Bronchial epithelial cell (primary cell): Measurements from ENCODE around the gene STAG3. TPM values are rescaled to one million over a fixed set of nuclear protein-coding genes. Genes with fewer than 3 reads are reported as not detected.
A peak's percentile ranks its signal among the peaks of the same experiment; 100 is the strongest.
"Not testable (repeated sequence)": the region's sequence is repeated elsewhere in the genome, so short reads cannot be mapped to it uniquely, and the experiment has no call there.

Experiments used
- DNase-seq: peaks from one replicate; pipeline ENCODE4 v3.0.0-alpha.2; 2010; ENCODE audit warnings: low read depth
- FAIRE-seq: peaks from 2 replicates; lab custom pipeline; 2011; peaks lifted over from hg19 to GRCh38; lab: Jason Lieb, UNC
- H3K27me3 ChIP-seq: 2 replicates; pipeline ENCODE4 v1.5.1; 2011; ENCODE audit warnings: low read length; ENCODE audit not compliant: control insufficient read depth, insufficient read depth
- H3K36me3 ChIP-seq: 2 replicates; pipeline ENCODE4 v1.5.1; 2011; ENCODE audit warnings: low read length; ENCODE audit not compliant: control insufficient read depth, insufficient read depth
- H3K4me3 ChIP-seq: 2 replicates; pipeline ENCODE4 v1.5.1; 2011; ENCODE audit warnings: mild to moderate bottlenecking, low read depth, low read length, control low read depth
- CTCF ChIP-seq: IDR thresholded peaks from 2 replicates; pipeline ENCODE4 v1.5.1; 2011; ENCODE audit warnings: mild to moderate bottlenecking, moderate library complexity, low read length, control low read depth, inconsistent platforms; ENCODE audit not compliant: insufficient read depth, severe bottlenecking
- total RNA-seq: library from RNA; depleted of rRNA; stranded (reverse); fragments of >200 nt; gene quantifications from 2 replicates; pipeline ENCODE4 v1.2.1, GENCODE V29; 2014

Gene STAG3
- under 0.01 and 0.13 TPM in 2 replicates for total RNA-seq

GRCh38 chr7:100177045-100178001 lies at the start of gene STAG3, which contains the start of gene GPC2:
Gene STAG3, plus strand, starts transcription at chr7:100177918. Its CDS starts 2,639 bp downstream, at chr7:100180557.
Gene GPC2, minus strand, starts transcription at chr7:100177381. Its CDS starts 182 bp downstream, at chr7:100177199.
- H3K36me3 ChIP-seq: no peaks in the 10 kb centered on the region
- H3K4me3 ChIP-seq: peak within 1 kb of the TSS; percentile 51
- no peak for TF ChIP-seq CTCF
- FAIRE-seq (no peak), DNase-seq (peak; percentile 86)
- no peaks in the 10 kb centered on the region for H3K27me3 ChIP-seq

GRCh38 chr7:100128637-100128963 lies 49.1 kb upstream of the STAG3 start:
- Histone ChIP-seq H3K4me3 (no peak overlapping the region), H3K27me3 (no peaks in the 10 kb centered on the region), H3K36me3 (no peaks in the 10 kb centered on the region)
- no peak for DNase-seq
- no peak for FAIRE-seq
- no peak for TF ChIP-seq CTCF

GRCh38 chr7:100130220-100130607 lies 47.5 kb upstream of the STAG3 start:
- peak; percentile 70 for DNase-seq
- not testable (repeated sequence) for H3K36me3 ChIP-seq, H3K4me3 ChIP-seq, FAIRE-seq, H3K27me3 ChIP-seq

- no peak for FAIRE-seq
- Histone ChIP-seq H3K36me3 (no peaks in the 10 kb centered on the region), H3K4me3 (peak overlapping the region; percentile 7), H3K27me3 (no peaks in the 10 kb centered on the region)
- peak; percentile 81 for TF ChIP-seq CTCF
- peak; percentile 36 for DNase-seq
Measured at GRCh38 chr7:100130608-100131453, 46.9 kb upstream of the STAG3 start.

- no peak overlapping the region for H3K4me3 ChIP-seq
- FAIRE-seq: no peak
- TF ChIP-seq CTCF: no peak
Measured at GRCh38 chr7:100132126-100132525, 45.6 kb upstream of the STAG3 start.

GRCh38 chr7:100132697-100133151 lies 45.0 kb upstream of the STAG3 start:
- FAIRE-seq: no peak
- no peaks in the 10 kb centered on the region for H3K27me3 ChIP-seq
- DNase-seq: peak; percentile 48
- no peaks in the 10 kb centered on the region for H3K36me3 ChIP-seq
- TF ChIP-seq CTCF: peak; percentile 97
- no peak overlapping the region for H3K4me3 ChIP-seq

More at GRCh38 chr7:100132126-100132525, 45.6 kb upstream of the STAG3 start:
- H3K27me3 ChIP-seq: no peaks in the 10 kb centered on the region
- no peaks in the 10 kb centered on the region for H3K36me3 ChIP-seq
- no peak for DNase-seq
